K562 (cell line): Measurements from ENCODE around the gene SIGLEC9. TPM values are rescaled to one million over a fixed set of nuclear protein-coding genes. Genes with fewer than 3 reads are reported as not detected.
A peak's percentile ranks its signal among the peaks of the same experiment; 100 is the strongest.

Source experiments
- BCL6 ChIP-seq: fragments of 250-450 bp; sonication (Bioruptor Pico); IDR thresholded peaks from 2 replicates; pipeline ENCODE4 v1.4.0; 2020
- BCOR ChIP-seq: fragments of 450-650 bp; IDR thresholded peaks from 2 replicates; pipeline ENCODE4 v1.6.1; 2016
- CBX5 ChIP-seq: IDR thresholded peaks from 2 replicates; pipeline ENCODE4 v1.6.1; 2014; ENCODE audit warnings: low read depth, borderline replicate concordance
- CREB1 ChIP-seq, 2 experiments: sonication (generic) in 1 of 2; formaldehyde crosslinking in 1 of 2; IDR thresholded peaks; 2 replicates each; pipeline versions ENCODE4 v1.6.1 to v1.8.0; 2012 to 2022; ENCODE audit warnings: inconsistent platforms in 1 of 2, mild to moderate bottlenecking in 1 of 2, missing genetic modification reagents in 1 of 2, moderate library complexity in 1 of 2
- FOSL1 ChIP-seq: fragments of 200-800 bp; sonication (Bioruptor generic); conservative IDR thresholded peaks from 2 replicates; pipeline ENCODE4 v1.6.1; 2016; ENCODE audit warnings: missing genetic modification characterization, missing compliant biosample characterization
- FOXJ3 ChIP-seq: sonication (generic); formaldehyde crosslinking; IDR thresholded peaks from 2 replicates; pipeline ENCODE4 v1.4.0; 2020; ENCODE audit warnings: mild to moderate bottlenecking, missing genetic modification reagents
- HMGN3 ChIP-seq: IDR thresholded peaks from 2 replicates; pipeline ENCODE4 v1.6.1; 2011; ENCODE audit warnings: borderline replicate concordance, low read depth, mild to moderate bottlenecking, mixed read lengths, low read length; ENCODE audit not compliant: insufficient read length; ENCODE audit errors: extremely low read depth
- IRF2 ChIP-seq: sonication (generic); formaldehyde crosslinking; IDR thresholded peaks from 2 replicates; pipeline ENCODE4 v1.8.1; 2022; ENCODE audit warnings: mild to moderate bottlenecking, missing genetic modification reagents
- MED1 ChIP-seq: sonication (generic); formaldehyde crosslinking; IDR thresholded peaks from 2 replicates; pipeline ENCODE4 v1.8.1; 2023; ENCODE audit warnings: missing genetic modification reagents, borderline replicate concordance
- SRSF1 ChIP-seq: fragments of 200-400 bp; formaldehyde crosslinking; IDR thresholded peaks from 2 replicates; pipeline ENCODE4 v1.6.1; 2017; ENCODE audit warnings: mild to moderate bottlenecking, low read depth, low read length, moderate library complexity
- U2AF1 ChIP-seq: fragments of 200-400 bp; formaldehyde crosslinking; optimal IDR thresholded peaks from 2 replicates; pipeline ENCODE3; 2017; ENCODE audit warnings: mild to moderate bottlenecking, low read depth, low read length, moderate library complexity
- ZNF766 ChIP-seq: fragments of 200-800 bp; sonication (Bioruptor generic); conservative IDR thresholded peaks from 2 replicates; pipeline ENCODE4 v1.6.1; 2016; ENCODE audit warnings: missing genetic modification characterization, missing compliant biosample characterization
- polyA plus RNA-seq, 8 experiments: library from polyadenylated mRNA; depleted of rRNA in 4 of 8; stranded (reverse) in 5 of 8; unstranded in 3 of 8; fragments of >200 nt; fragmentation: Nextera tagmentation in 2 of 8; fragmentation: Illumina TruSeq in 1 of 8; extraction: Ambion mirVana in 2 of 8; extraction: Trizol in 1 of 8; gene quantifications; 2 replicates each; pipeline versions ENCODE4 v1.2.1 to v1.2.3, GENCODE V29; 2011 to 2014; ENCODE audit warnings: inconsistent platforms in 1 of 8, missing spikeins in 1 of 8
- total RNA-seq, 7 experiments: library from RNA; depleted of rRNA in 6 of 7; stranded (reverse); fragments of >200 nt in 6 of 7; fragmentation: Illumina TruSeq in 2 of 7; extraction: Trizol in 2 of 7; gene quantifications; 2 replicates each; pipeline versions ENCODE4 v1.2.1 to v1.2.3, GENCODE V29; 2011 to 2021; ENCODE audit warnings: low replicate concordance in 1 of 7
- TF ChIP-seq, protein P1 (sequence below): fragments of 450-650 bp; IDR thresholded peaks from 2 replicates; pipeline ENCODE4 v1.6.1; 2016; ENCODE audit warnings: mild to moderate bottlenecking, moderate library complexity
- TF ChIP-seq, protein P2 (sequence below), 2 experiments: fragments of 450-650 bp in 1 of 2; sonication (generic) in 1 of 2; formaldehyde crosslinking; conservative IDR thresholded peaks; 2 replicates each; pipeline versions ENCODE4 v1.4.0 to v1.8.1; 2020 to 2022; ENCODE audit warnings: mild to moderate bottlenecking in 1 of 2, missing genetic modification reagents in 1 of 2
- TF ChIP-seq, protein P3 (sequence below), 2 experiments: fragments of 450-650 bp; IDR thresholded peaks; 2 replicates each; pipeline ENCODE4 v1.6.1; 2016

The SIGLEC9 gene
- total and polyA plus RNA-seq, 9 of the 15 experiments (the other 6 are each of a cell fraction or from before 2014, with no cell fraction given): 0.09 to 0.34 (median 0.22) TPM; not detected in 4

DNA sequence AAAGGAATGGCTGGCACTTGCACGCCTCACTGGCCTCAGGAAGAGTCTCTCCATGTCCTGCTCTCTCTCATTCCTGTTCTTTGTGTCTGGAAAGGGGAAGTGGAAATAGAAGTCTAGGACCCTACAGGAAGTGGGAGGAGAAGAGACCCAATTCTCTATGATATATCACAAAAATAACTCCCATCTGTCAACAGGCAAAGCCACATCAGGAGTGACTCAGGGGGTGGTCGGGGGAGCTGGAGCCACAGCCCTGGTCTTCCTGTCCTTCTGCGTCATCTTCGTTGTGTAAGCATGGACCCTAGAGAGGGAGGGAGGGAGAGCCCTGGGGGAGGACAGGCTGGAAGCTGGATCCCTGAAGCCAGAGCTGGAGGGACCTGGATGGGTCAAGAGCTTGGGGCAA, 3.0 kb downstream of the SIGLEC9 start (continued):
- TF ChIP-seq, protein P1, sequence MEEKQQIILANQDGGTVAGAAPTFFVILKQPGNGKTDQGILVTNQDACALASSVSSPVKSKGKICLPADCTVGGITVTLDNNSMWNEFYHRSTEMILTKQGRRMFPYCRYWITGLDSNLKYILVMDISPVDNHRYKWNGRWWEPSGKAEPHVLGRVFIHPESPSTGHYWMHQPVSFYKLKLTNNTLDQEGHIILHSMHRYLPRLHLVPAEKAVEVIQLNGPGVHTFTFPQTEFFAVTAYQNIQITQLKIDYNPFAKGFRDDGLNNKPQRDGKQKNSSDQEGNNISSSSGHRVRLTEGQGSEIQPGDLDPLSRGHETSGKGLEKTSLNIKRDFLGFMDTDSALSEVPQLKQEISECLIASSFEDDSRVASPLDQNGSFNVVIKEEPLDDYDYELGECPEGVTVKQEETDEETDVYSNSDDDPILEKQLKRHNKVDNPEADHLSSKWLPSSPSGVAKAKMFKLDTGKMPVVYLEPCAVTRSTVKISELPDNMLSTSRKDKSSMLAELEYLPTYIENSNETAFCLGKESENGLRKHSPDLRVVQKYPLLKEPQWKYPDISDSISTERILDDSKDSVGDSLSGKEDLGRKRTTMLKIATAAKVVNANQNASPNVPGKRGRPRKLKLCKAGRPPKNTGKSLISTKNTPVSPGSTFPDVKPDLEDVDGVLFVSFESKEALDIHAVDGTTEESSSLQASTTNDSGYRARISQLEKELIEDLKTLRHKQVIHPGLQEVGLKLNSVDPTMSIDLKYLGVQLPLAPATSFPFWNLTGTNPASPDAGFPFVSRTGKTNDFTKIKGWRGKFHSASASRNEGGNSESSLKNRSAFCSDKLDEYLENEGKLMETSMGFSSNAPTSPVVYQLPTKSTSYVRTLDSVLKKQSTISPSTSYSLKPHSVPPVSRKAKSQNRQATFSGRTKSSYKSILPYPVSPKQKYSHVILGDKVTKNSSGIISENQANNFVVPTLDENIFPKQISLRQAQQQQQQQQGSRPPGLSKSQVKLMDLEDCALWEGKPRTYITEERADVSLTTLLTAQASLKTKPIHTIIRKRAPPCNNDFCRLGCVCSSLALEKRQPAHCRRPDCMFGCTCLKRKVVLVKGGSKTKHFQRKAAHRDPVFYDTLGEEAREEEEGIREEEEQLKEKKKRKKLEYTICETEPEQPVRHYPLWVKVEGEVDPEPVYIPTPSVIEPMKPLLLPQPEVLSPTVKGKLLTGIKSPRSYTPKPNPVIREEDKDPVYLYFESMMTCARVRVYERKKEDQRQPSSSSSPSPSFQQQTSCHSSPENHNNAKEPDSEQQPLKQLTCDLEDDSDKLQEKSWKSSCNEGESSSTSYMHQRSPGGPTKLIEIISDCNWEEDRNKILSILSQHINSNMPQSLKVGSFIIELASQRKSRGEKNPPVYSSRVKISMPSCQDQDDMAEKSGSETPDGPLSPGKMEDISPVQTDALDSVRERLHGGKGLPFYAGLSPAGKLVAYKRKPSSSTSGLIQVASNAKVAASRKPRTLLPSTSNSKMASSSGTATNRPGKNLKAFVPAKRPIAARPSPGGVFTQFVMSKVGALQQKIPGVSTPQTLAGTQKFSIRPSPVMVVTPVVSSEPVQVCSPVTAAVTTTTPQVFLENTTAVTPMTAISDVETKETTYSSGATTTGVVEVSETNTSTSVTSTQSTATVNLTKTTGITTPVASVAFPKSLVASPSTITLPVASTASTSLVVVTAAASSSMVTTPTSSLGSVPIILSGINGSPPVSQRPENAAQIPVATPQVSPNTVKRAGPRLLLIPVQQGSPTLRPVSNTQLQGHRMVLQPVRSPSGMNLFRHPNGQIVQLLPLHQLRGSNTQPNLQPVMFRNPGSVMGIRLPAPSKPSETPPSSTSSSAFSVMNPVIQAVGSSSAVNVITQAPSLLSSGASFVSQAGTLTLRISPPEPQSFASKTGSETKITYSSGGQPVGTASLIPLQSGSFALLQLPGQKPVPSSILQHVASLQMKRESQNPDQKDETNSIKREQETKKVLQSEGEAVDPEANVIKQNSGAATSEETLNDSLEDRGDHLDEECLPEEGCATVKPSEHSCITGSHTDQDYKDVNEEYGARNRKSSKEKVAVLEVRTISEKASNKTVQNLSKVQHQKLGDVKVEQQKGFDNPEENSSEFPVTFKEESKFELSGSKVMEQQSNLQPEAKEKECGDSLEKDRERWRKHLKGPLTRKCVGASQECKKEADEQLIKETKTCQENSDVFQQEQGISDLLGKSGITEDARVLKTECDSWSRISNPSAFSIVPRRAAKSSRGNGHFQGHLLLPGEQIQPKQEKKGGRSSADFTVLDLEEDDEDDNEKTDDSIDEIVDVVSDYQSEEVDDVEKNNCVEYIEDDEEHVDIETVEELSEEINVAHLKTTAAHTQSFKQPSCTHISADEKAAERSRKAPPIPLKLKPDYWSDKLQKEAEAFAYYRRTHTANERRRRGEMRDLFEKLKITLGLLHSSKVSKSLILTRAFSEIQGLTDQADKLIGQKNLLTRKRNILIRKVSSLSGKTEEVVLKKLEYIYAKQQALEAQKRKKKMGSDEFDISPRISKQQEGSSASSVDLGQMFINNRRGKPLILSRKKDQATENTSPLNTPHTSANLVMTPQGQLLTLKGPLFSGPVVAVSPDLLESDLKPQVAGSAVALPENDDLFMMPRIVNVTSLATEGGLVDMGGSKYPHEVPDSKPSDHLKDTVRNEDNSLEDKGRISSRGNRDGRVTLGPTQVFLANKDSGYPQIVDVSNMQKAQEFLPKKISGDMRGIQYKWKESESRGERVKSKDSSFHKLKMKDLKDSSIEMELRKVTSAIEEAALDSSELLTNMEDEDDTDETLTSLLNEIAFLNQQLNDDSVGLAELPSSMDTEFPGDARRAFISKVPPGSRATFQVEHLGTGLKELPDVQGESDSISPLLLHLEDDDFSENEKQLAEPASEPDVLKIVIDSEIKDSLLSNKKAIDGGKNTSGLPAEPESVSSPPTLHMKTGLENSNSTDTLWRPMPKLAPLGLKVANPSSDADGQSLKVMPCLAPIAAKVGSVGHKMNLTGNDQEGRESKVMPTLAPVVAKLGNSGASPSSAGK: no peak
- TF ChIP-seq HMGN3 (no peak), CREB1 (IDR thresholded peaks at IDR 0.05) (no peak), CREB1 (CRISPR knock-in tag; IDR thresholded peaks at IDR 0.05) (peak; percentile 56; the same call in 1 of the 2 replicates), BCL6 (no peak), CBX5 (no peak), IRF2 (no peak), FOXJ3 (CRISPR knock-in tag) (no peak), FOSL1 (peak; percentile 94), U2AF1 (no peak), MED1 (no peak), ZNF766 (CRISPR knock-in tag) (no peak), SRSF1 (no peak), BCOR (no peak)
- TF ChIP-seq, protein P2, sequence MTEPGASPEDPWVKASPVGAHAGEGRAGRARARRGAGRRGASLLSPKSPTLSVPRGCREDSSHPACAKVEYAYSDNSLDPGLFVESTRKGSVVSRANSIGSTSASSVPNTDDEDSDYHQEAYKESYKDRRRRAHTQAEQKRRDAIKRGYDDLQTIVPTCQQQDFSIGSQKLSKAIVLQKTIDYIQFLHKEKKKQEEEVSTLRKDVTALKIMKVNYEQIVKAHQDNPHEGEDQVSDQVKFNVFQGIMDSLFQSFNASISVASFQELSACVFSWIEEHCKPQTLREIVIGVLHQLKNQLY (CRISPR knock-in tag; conservative IDR thresholded peaks at IDR 0.05): no peak
- TF ChIP-seq, protein P3, sequence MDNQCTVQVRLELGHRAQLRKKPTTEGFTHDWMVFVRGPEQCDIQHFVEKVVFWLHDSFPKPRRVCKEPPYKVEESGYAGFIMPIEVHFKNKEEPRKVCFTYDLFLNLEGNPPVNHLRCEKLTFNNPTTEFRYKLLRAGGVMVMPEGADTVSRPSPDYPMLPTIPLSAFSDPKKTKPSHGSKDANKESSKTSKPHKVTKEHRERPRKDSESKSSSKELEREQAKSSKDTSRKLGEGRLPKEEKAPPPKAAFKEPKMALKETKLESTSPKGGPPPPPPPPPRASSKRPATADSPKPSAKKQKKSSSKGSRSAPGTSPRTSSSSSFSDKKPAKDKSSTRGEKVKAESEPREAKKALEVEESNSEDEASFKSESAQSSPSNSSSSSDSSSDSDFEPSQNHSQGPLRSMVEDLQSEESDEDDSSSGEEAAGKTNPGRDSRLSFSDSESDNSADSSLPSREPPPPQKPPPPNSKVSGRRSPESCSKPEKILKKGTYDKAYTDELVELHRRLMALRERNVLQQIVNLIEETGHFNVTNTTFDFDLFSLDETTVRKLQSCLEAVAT (IDR thresholded peaks at IDR 0.05): no peak
